Smooth muscle cell of trachea (primary cell): Measurements from ENCODE around the gene TEX26. TPM values are rescaled to one million over a fixed set of nuclear protein-coding genes. Genes with fewer than 3 reads are reported as not detected.

ENCODE experiments used
- total RNA-seq: library from RNA; depleted of rRNA; stranded (reverse); fragments of >200 nt; gene quantifications from 2 replicates; pipeline ENCODE4 v1.2.1, GENCODE V29; 2014

TEX26 gene
- 0.44 and 0.50 TPM in 2 replicates for total RNA-seq

DNA sequence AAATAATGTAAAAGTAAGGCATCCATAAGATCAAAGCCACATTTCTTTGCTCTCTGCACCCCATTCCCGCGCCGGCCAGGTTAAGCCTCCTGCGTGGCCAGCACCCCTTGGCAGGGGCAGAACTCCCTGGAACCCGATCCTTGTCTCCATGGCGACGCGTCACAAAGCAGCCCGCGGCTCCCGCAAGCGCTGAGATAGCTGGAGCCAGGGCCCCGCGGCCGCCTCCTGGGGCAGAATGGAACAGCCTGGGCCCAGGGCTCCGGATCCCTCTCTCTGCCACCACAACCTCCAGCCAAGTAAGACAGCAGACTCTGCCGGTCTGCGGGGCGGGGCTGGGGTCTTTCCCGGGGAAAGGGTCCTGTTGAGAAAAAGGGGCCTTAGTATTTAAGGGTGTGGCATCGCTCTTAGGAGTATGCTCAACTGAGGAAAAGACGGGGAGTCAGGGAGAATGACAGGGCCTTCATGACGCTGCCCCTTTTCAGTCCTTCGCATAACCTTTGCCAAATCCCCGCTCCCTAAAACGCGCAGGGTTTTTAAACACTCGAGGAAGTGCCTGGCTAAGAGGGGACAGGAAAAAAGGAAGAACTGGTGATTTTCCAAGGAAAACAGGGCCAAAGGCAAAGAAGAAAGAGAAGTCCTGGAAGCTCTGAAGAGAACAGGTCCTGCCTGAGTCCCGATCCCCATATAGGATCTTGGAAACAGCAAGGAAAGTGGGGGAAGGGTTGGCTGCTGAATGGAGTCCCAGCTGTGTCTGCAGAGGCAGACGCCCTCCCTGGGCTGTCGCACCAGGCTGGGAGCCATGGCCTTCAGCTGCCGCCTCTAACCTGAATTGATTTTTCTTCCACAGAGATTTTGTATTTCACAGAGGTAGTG is at the start of gene TEX26:
Gene TEX26 (plus strand): TSS at position 176 of the 873 bp plus-strand sequence. CDS start 60 bp downstream, at position 236.

DNA sequence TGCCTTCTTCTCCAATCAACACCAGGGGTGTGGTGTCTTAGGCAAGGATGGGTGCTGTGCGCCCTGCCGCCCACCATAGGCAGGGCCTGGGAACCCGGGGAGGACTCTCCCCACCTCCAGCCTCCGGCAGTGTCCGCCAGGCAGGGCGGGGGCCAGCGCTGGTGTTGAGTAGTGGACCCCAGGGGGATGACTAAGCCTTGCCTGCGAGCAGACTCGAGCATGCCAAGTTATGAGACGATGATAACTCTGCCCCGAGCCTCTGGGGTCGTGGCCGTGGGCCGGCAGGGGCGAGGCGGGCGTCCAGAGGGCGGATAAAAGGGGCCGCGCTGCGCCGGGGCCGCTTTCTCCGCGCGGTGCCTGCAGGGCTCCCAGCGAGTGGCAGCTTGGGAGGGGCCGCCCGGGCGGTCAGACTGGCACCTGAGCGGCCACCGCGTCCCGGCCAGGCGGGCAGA is 26.5 kb upstream of the TEX26 start, which contains the start of gene MEDAG:
Gene MEDAG (plus strand): TSS at position 340 of the 452 bp plus-strand sequence. CDS start 245 bp downstream, outside the sequence.

Other genes with a start within 250 kb of the TEX26 start
- gene ALOX5AP, start 197.1 kb upstream of the TEX26 start, total RNA-seq, result 0.29 and 0.50 TPM in 2 replicates
- 43.5 and 101 TPM in 2 replicates for gene MEDAG, start 26.4 kb upstream of the TEX26 start, total RNA-seq
- 34.3 and 37.1 TPM in 2 replicates for gene HSPH1, start 229.2 kb downstream of the TEX26 start, total RNA-seq